Measurements from ENCODE around the gene PNMA8B.

- TF ChIP-seq, protein P1, sequence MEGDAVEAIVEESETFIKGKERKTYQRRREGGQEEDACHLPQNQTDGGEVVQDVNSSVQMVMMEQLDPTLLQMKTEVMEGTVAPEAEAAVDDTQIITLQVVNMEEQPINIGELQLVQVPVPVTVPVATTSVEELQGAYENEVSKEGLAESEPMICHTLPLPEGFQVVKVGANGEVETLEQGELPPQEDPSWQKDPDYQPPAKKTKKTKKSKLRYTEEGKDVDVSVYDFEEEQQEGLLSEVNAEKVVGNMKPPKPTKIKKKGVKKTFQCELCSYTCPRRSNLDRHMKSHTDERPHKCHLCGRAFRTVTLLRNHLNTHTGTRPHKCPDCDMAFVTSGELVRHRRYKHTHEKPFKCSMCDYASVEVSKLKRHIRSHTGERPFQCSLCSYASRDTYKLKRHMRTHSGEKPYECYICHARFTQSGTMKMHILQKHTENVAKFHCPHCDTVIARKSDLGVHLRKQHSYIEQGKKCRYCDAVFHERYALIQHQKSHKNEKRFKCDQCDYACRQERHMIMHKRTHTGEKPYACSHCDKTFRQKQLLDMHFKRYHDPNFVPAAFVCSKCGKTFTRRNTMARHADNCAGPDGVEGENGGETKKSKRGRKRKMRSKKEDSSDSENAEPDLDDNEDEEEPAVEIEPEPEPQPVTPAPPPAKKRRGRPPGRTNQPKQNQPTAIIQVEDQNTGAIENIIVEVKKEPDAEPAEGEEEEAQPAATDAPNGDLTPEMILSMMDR (IDR thresholded peaks at IDR 0.05; ENCODE audit: poor library complexity): no peak
- no peak for TF ChIP-seq EZH2phosphoT487 (IDR thresholded peaks at IDR 0.05; ENCODE audit: low read depth, severe bottlenecking, unreplicated experiment)
Measured at GRCh38 chr19:46448601-46449000, 47.1 kb downstream of the PNMA8B start.
